Measurements from ENCODE around the gene PPM1D. TPM values are rescaled to one million over a fixed set of nuclear protein-coding genes. Genes with fewer than 3 reads are reported as not detected.
"Not testable (repeated sequence)": the region's sequence is repeated elsewhere in the genome, so short reads cannot be mapped to it uniquely, and the experiment has no call there.

The PPM1D gene
- total RNA-seq, 2 donors from 2014 or later: 10.4 to 18.9 TPM

DNA sequence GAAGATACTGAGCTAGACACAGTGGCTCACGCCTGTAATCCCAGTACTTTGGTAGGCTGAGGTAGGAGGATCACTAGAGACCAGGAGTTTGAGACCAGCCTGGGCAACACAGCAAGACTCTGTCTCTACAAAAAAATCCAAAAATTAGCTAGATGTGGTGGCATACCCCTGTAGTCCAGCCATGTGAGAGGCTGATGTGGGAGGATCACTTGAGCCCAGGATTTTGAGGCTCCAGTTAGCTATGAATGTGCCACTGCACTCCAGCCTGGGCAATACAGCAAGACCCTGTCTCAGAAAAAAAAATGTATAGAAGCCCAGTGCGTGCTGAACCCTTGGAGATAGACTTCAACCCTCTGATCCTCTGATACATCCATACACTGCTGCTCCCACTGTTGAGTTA is 7.2 kb upstream of the PPM1D start:
- Histone ChIP-seq H3K9me3 (no peaks in the 10 kb centered on the region), H3K4me1 (replicated peaks) (no peaks in the 10 kb centered on the region), H3K27me3 (replicated peaks; ENCODE audit: insufficient read depth) (no peaks in the 10 kb centered on the region), H3K27ac (no peak overlapping the region), H3K4me3 (no peak overlapping the region), H3K36me3 (no peaks in the 10 kb centered on the region)
- no peak for TF ChIP-seq POLR2AphosphoS5 (IDR thresholded peaks at IDR 0.05)
- TF ChIP-seq POLR2A (IDR thresholded peaks at IDR 0.05): no peak
- no peak for TF ChIP-seq CTCF (IDR thresholded peaks at IDR 0.05)
- no peak for DNase-seq (ENCODE audit: low spot score)
- 94% methylated on average over 2 of the region's 2 CpGs for WGBS
- intact Hi-C loops (cut with DNase I): no loop called here

DNA sequence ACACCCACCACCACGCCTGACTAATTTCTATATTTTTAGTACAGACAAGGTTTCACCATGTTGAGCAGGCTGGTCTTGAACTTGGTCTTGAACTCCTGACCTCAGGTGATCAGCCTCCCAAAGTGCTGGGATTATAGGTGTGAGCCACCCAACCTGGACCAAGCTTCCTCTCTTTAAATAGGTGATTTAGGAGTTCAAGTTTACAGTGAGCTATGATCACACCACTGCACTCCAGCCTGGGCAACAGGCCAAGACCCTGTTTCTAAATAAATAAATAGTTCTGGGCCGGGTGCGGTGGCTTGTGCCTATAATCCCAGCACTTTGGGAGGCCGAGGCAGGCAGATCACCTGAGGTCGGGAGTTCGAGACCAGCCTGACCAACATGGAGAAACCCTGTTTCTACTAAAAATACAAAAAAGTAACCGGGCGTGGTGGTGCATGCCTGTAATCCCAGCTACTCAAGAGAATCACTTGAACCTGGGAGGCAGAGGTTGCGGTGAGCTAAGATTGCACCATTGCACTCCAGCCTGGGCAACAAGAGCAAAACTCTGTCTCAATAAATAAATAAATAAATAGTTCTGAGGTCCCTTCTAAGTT is 6.5 kb upstream of the PPM1D start:
- WGBS: 63% methylated on average over 9 of the region's 9 CpGs
- DNase-seq (ENCODE audit: low spot score); H3K4me3 ChIP-seq; intact Hi-C loops (cut with DNase I); H3K4me1 ChIP-seq (replicated peaks); H3K27ac ChIP-seq; H3K9me3 ChIP-seq; H3K36me3 ChIP-seq; H3K27me3 ChIP-seq (replicated peaks; ENCODE audit: insufficient read depth): not testable (repeated sequence)

DNA sequence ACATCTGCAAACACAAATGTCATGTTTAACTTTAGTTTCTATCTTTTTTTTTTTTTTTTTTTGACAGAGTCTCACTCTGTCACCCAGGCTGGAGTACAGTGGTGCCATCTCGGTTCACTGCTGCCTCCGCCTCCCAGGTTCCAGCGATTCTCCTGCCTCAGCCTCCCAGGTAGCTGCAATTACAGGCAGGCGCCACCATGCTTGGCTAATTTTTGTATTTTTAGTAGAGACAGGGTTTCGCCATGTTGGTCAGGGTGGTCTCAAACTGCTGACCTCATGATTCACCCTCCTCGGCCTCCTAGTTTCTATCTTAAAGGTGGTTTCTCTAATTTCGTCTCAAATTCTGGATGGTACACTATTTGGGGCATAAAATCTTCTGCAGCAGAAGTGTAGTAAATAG is 5.8 kb upstream of the PPM1D start:
- H3K36me3 ChIP-seq: not testable (repeated sequence)

DNA sequence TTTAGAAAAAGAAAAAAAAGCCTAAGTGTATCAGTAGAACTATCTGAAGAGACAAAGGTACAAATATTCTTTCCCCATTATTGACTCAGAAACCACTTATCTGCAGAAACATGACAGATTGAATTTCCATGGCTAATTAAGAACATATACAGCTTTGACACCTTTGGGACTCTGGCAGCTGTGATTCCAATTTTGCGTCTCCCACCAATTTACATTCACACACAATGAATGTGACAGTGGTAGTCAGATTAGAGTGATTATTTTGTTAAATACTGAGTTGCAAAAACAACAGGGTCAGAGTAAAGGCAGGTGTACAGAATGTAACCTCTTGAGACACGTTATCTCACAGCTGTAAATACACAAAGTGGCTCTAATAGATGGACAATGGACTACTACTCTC is 5.3 kb upstream of the PPM1D start:
- no peaks in the 10 kb centered on the region for H3K27me3 ChIP-seq (replicated peaks; ENCODE audit: insufficient read depth)
- DNase-seq (ENCODE audit: low spot score): no peak
- no peak overlapping the region for H3K27ac ChIP-seq
- H3K4me3 ChIP-seq: no peak overlapping the region
- H3K4me1 ChIP-seq (replicated peaks): no peaks in the 10 kb centered on the region
- no peaks in the 10 kb centered on the region for H3K9me3 ChIP-seq
- WGBS: 97% methylated on average over 2 of the region's 2 CpGs
- no peak for TF ChIP-seq POLR2AphosphoS5 (IDR thresholded peaks at IDR 0.05)
- no peak for TF ChIP-seq POLR2A (IDR thresholded peaks at IDR 0.05)
- TF ChIP-seq CTCF (IDR thresholded peaks at IDR 0.05): no peak
- no peaks in the 10 kb centered on the region for H3K36me3 ChIP-seq
- intact Hi-C loops (cut with DNase I): no loop called here

More for the DNA sequence above, 5.8 kb upstream of the PPM1D start:
- 94% methylated on average over 7 of the region's 7 CpGs for WGBS
- H3K27ac ChIP-seq; H3K27me3 ChIP-seq (replicated peaks; ENCODE audit: insufficient read depth); DNase-seq (ENCODE audit: low spot score); H3K4me3 ChIP-seq; intact Hi-C loops (cut with DNase I); H3K9me3 ChIP-seq; H3K4me1 ChIP-seq (replicated peaks): not testable (repeated sequence)

- Histone ChIP-seq H3K4me3 (no peak overlapping the region), H3K36me3 (no peaks in the 10 kb centered on the region), H3K4me1 (replicated peaks) (no peaks in the 10 kb centered on the region), H3K27ac (no peak overlapping the region), H3K27me3 (replicated peaks; ENCODE audit: insufficient read depth) (no peaks in the 10 kb centered on the region), H3K9me3 (no peaks in the 10 kb centered on the region)
- DNase-seq (ENCODE audit: low spot score): no peak
- WGBS: 98% methylated on average over 6 of the region's 6 CpGs
- no peak for TF ChIP-seq POLR2A (IDR thresholded peaks at IDR 0.05)
- TF ChIP-seq CTCF (IDR thresholded peaks at IDR 0.05): no peak
- TF ChIP-seq POLR2AphosphoS5 (IDR thresholded peaks at IDR 0.05): no peak
- intact Hi-C loops (cut with DNase I): no loop called here
Measured at GRCh38 chr17:60597297-60597696, 2.7 kb upstream of the PPM1D start.

- Histone ChIP-seq H3K27ac (no peak overlapping the region), H3K9me3 (no peaks in the 10 kb centered on the region), H3K4me1 (replicated peaks) (no peaks in the 10 kb centered on the region), H3K36me3 (no peaks in the 10 kb centered on the region), H3K27me3 (replicated peaks; ENCODE audit: insufficient read depth) (no peaks in the 10 kb centered on the region), H3K4me3 (no peak overlapping the region)
- TF ChIP-seq POLR2AphosphoS5 (IDR thresholded peaks at IDR 0.05): no peak
- TF ChIP-seq POLR2A (IDR thresholded peaks at IDR 0.05): no peak
- TF ChIP-seq CTCF (IDR thresholded peaks at IDR 0.05): no peak
- 92% methylated on average over 7 of the region's 7 CpGs for WGBS
- no peak for DNase-seq (ENCODE audit: low spot score)
- intact Hi-C loops (cut with DNase I): loop anchor here (2.0 kb wide), 1 partner anchor 71 kb away; the partner anchor contains the start of gene APPBP2
Measured at GRCh38 chr17:60598001-60598736, 1.8 kb upstream of the PPM1D start.

All from prostate gland (tissue), 2 donors.